Endothelial cell of umbilical vein (primary cell): Measurements from ENCODE around the gene AOX1. TPM values are rescaled to one million over a fixed set of nuclear protein-coding genes. Genes with fewer than 3 reads are reported as not detected.

ENCODE experiments used
- BruUV-seq: library from RNA; stranded (reverse); fragments of 400-500 nt; replicated peaks from 2 replicates; lab custom pipeline; 2021; lab: Mats Ljungman, UMichigan
- CTCF ChIA-PET: fragments of 300-600, 350-600 bp; sonication (Branson Sonifier 250); formaldehyde crosslinking; loops from one replicate; lab custom pipeline; 2021; ENCODE audit warnings: antibody characterized with exemption, inconsistent platforms; lab: Charles Lee
- POLR2A ChIA-PET: fragments of 300-600, 350-600 bp; sonication (Branson Sonifier 250); formaldehyde crosslinking; loops from one replicate; lab custom pipeline; 2021; ENCODE audit warnings: antibody characterized with exemption, inconsistent platforms; lab: Charles Lee
- DNase-seq: peaks from one replicate; pipeline ENCODE4 v3.0.0-alpha.2; 2011; ENCODE audit warnings: low read depth, low spot score
- FAIRE-seq: peaks from 2 replicates; lab custom pipeline; 2011; peaks lifted over from hg19 to GRCh38; lab: Jason Lieb, UNC
- H2AFZ ChIP-seq: 2 replicates; pipeline ENCODE4 v1.6.0; 2012; ENCODE audit warnings: low read depth, low read length, control low read depth, inconsistent platforms
- H3K27ac ChIP-seq: 2 replicates; pipeline ENCODE4 v1.5.1; 2011; ENCODE audit warnings: low read depth, mild to moderate bottlenecking, control low read depth, low read length, moderate library complexity; ENCODE audit not compliant: insufficient read depth
- H3K27me3 ChIP-seq, 2 experiments: 2 replicates each; pipeline versions ENCODE4 v1.6.0 to v1.6.1; 2011; ENCODE audit warnings: low read length in 2 of 2, mixed read lengths in 1 of 2; ENCODE audit not compliant: control insufficient read depth in 2 of 2, insufficient read depth in 2 of 2
- H3K36me3 ChIP-seq, 2 experiments: 2 replicates in 1 of 2; 3 replicates in 1 of 2; pipeline ENCODE4 v1.5.1; 2011; ENCODE audit warnings: low read length in 2 of 2, mild to moderate bottlenecking in 1 of 2, moderate library complexity in 1 of 2; ENCODE audit not compliant: control insufficient read depth in 2 of 2, insufficient read depth in 2 of 2; ENCODE audit errors: extremely low read depth in 1 of 2
- H3K4me1 ChIP-seq: 3 replicates; pipeline ENCODE4 v1.5.1; 2011; ENCODE audit warnings: mild to moderate bottlenecking, low read length; ENCODE audit not compliant: control insufficient read depth, insufficient read depth; ENCODE audit errors: extremely low read depth
- H3K4me2 ChIP-seq: 2 replicates; pipeline ENCODE4 v1.6.1; 2011; ENCODE audit warnings: low read length, control low read depth, mixed read lengths; ENCODE audit not compliant: insufficient read depth
- H3K4me3 ChIP-seq, 3 experiments: fragments of 200-600 bp in 1 of 3; sonication (generic), shearing (Covaris generic) in 1 of 3; replicated peaks in 1 of 3; 2 replicates each; pipeline ENCODE4 v1.5.1; 2011 to 2016; ENCODE audit warnings: control low read depth in 3 of 3, low read length in 3 of 3, mild to moderate bottlenecking in 2 of 3, inconsistent platforms in 1 of 3, low read depth in 1 of 3, moderate library complexity in 1 of 3; ENCODE audit not compliant: insufficient read depth in 1 of 3
- H3K79me2 ChIP-seq: 2 replicates; pipeline ENCODE4 v1.6.0; 2012; ENCODE audit warnings: low read length, inconsistent platforms; ENCODE audit not compliant: control insufficient read depth, insufficient read depth
- H3K9ac ChIP-seq: replicated peaks from 2 replicates; pipeline ENCODE3; 2011; ENCODE audit warnings: low read length, control low read depth; ENCODE audit not compliant: insufficient read depth; ENCODE audit errors: extremely low read depth
- H3K9me1 ChIP-seq: replicated peaks from 3 replicates; pipeline ENCODE4 v1.6.0; 2011; ENCODE audit warnings: mild to moderate bottlenecking, low read length; ENCODE audit not compliant: control insufficient read depth, insufficient read depth; ENCODE audit errors: extremely low read depth
- H3K9me3 ChIP-seq: replicated peaks from 2 replicates; pipeline ENCODE4 v1.5.1; 2012; ENCODE audit warnings: low read length, inconsistent platforms; ENCODE audit not compliant: control insufficient read depth, insufficient read depth
- H4K20me1 ChIP-seq: replicated peaks from 2 replicates; pipeline ENCODE3; 2011; ENCODE audit warnings: mild to moderate bottlenecking, low read length; ENCODE audit not compliant: control insufficient read depth, insufficient read depth; ENCODE audit errors: extremely low read depth
- EZH2 ChIP-seq: IDR thresholded peaks from 2 replicates; pipeline ENCODE4 v1.6.1; 2012; ENCODE audit warnings: borderline replicate concordance, low read depth, mild to moderate bottlenecking, moderate library complexity, low read length, inconsistent platforms; ENCODE audit not compliant: severe bottlenecking
- FOS ChIP-seq: IDR thresholded peaks from 2 replicates; pipeline ENCODE4 v1.6.1; 2011; ENCODE audit warnings: mild to moderate bottlenecking, low read length, moderate library complexity, borderline replicate concordance; ENCODE audit not compliant: insufficient read depth
- GATA2 ChIP-seq: IDR thresholded peaks from 2 replicates; pipeline ENCODE4 v1.7.0; 2011; ENCODE audit warnings: low read depth, mild to moderate bottlenecking, moderate library complexity, mixed read lengths, low read length; ENCODE audit not compliant: insufficient read length, insufficient read depth
- JUN ChIP-seq: IDR thresholded peaks from 2 replicates; pipeline ENCODE4 v1.6.1; 2011; ENCODE audit warnings: borderline replicate concordance, low read depth; ENCODE audit not compliant: insufficient read length, insufficient read depth
- MYC ChIP-seq: IDR thresholded peaks from one replicate; pipeline ENCODE4 v1.6.1; 2011; ENCODE audit warnings: mild to moderate bottlenecking, low read depth, low read length
- POLR2A ChIP-seq: IDR thresholded peaks from 2 replicates; pipeline ENCODE4 v1.6.1; 2012; ENCODE audit warnings: low read depth, mild to moderate bottlenecking, control low read depth, low read length
- POLR2AphosphoS5 ChIP-seq: IDR thresholded peaks from 2 replicates; pipeline ENCODE4 v1.6.1; 2012; ENCODE audit warnings: low read depth, mild to moderate bottlenecking, control low read depth, low read length, moderate library complexity; ENCODE audit not compliant: insufficient read depth
- dilution Hi-C: fragments of 300-500 bp; cut with MboI; formaldehyde crosslinking; loops from one replicate; pipeline ENCODE4 v1.15.0; 2019; ENCODE audit warnings: low sequenced_read_pairs; ENCODE audit not compliant: extremely low pct_ligation_motif_present
- intact Hi-C: fragments of 100-400 bp; cut with micrococcal nuclease; formaldehyde crosslinking; loops from one replicate; pipeline ENCODE4 v1.10.0; 2022
- polyA plus RNA-seq, 4 experiments: library from polyadenylated mRNA; depleted of rRNA in 3 of 4; stranded (reverse) in 3 of 4; unstranded in 1 of 4; fragments of >200 nt; gene quantifications; 2 replicates each; pipeline versions ENCODE4 v1.2.1 to v1.2.3, GENCODE V29; 2011 to 2012; ENCODE audit warnings: missing spikeins in 1 of 4
- total RNA-seq: library from RNA; stranded (reverse); gene quantifications from 2 replicates; pipeline ENCODE4 v1.2.3, GENCODE V29; 2021
- TF ChIP-seq, protein P1 (sequence below): IDR thresholded peaks from 2 replicates; pipeline ENCODE4 v1.6.1; 2011; ENCODE audit not compliant: insufficient read depth, insufficient read length
- TF ChIP-seq, protein P2 (sequence below), 2 donors: IDR thresholded peaks; 1 replicate in 1 of 2; 2 replicates in 1 of 2; pipeline ENCODE4 v1.5.1; 2011; ENCODE audit warnings: low read length in 2 of 2, mild to moderate bottlenecking in 2 of 2, moderate library complexity in 2 of 2, control low read depth in 1 of 2, inconsistent platforms in 1 of 2, low read depth in 1 of 2; ENCODE audit not compliant: insufficient read depth in 1 of 2; ENCODE audit errors: extremely low read depth in 1 of 2

Gene AOX1
- total and polyA plus RNA-seq, 2 donors (not counting 3 experiments of a cell fraction or from before 2014, with no cell fraction given), result 0.03 to 0.46 TPM

DNA sequence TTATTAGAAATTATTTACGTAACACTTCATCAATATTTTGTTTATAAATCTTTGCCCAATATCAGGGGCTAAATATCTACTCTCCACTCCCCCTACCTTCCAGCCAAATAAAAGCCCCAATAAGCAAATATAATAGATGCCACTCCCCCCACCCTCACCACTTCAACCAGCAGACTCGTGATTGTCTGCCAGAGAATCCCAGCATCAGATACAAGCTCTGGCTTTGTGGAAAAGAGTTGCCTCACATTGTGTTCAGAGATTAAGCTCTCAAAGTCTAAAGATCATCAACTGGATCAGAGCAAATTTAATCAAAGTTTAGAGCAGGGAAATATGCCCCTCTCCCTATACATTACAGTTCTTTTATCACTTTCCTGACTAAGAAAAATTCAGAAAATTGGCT, 39.5 kb downstream of the AOX1 start:
- H3K9ac ChIP-seq, result no peak overlapping the region

More for the DNA sequence above, 39.5 kb downstream of the AOX1 start:
- no peaks in the 10 kb centered on the region for H3K9me1 ChIP-seq
- no peaks in the 10 kb centered on the region for H3K4me1 ChIP-seq
- DNase-seq, result no peak
- no peak for TF ChIP-seq MYC
- TF ChIP-seq POLR2AphosphoS5, result no peak
- no peak for TF ChIP-seq FOS
- TF ChIP-seq GATA2, result no peak
- no peak for TF ChIP-seq POLR2A
- no peak for TF ChIP-seq EZH2
- TF ChIP-seq, protein P1, sequence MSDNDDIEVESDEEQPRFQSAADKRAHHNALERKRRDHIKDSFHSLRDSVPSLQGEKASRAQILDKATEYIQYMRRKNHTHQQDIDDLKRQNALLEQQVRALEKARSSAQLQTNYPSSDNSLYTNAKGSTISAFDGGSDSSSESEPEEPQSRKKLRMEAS, result no peak
- no peak for TF ChIP-seq JUN
- TF ChIP-seq, protein P2, sequence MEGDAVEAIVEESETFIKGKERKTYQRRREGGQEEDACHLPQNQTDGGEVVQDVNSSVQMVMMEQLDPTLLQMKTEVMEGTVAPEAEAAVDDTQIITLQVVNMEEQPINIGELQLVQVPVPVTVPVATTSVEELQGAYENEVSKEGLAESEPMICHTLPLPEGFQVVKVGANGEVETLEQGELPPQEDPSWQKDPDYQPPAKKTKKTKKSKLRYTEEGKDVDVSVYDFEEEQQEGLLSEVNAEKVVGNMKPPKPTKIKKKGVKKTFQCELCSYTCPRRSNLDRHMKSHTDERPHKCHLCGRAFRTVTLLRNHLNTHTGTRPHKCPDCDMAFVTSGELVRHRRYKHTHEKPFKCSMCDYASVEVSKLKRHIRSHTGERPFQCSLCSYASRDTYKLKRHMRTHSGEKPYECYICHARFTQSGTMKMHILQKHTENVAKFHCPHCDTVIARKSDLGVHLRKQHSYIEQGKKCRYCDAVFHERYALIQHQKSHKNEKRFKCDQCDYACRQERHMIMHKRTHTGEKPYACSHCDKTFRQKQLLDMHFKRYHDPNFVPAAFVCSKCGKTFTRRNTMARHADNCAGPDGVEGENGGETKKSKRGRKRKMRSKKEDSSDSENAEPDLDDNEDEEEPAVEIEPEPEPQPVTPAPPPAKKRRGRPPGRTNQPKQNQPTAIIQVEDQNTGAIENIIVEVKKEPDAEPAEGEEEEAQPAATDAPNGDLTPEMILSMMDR (IDR thresholded peaks at IDR 0.05; ENCODE audit: extremely low read depth in 1 of 2, insufficient read depth in 1 of 2, low read depth in 1 of 2, low read length in 2 of 2), result no peak
- H2AFZ ChIP-seq, result no peak overlapping the region
- no peaks in the 10 kb centered on the region for H4K20me1 ChIP-seq
- no peak overlapping the region for H3K4me2 ChIP-seq
- no peak overlapping the region for H3K4me3 ChIP-seq
- H3K79me2 ChIP-seq, result no peaks in the 10 kb centered on the region
- no peaks in the 10 kb centered on the region for H3K36me3 ChIP-seq
- H3K27me3 ChIP-seq, result peaks cover 2 to 6% of the 10 kb centered on the region in 2 experiments
- no peak overlapping the region for H3K27ac ChIP-seq
- no peaks in the 10 kb centered on the region for H3K9me3 ChIP-seq
- dilution Hi-C loops (no loop called here), intact Hi-C loops (no loop called here)
- no peak for FAIRE-seq
- no TSS peak for BruUV-seq
- CTCF ChIA-PET, result no interaction called here
- POLR2A ChIA-PET, result no interaction called here
